ENCODE measurements around the gene GIMAP1.

GRCh38 chr7:150723467-150723866, 7.1 kb downstream of the GIMAP1 start:
- TF ChIP-seq CTCF (IDR thresholded peaks at IDR 0.05 in 2 of 3, conservative IDR thresholded peaks at IDR 0.05 in 1 of 3; ENCODE audit: borderline replicate concordance in 1 of 3, insufficient read depth in 1 of 3, low read depth in 2 of 3, low read length in 2 of 3) (no peak), POLR2AphosphoS5 (IDR thresholded peaks at IDR 0.05; ENCODE audit: low read depth, low read length) (no peak), POLR2A (IDR thresholded peaks at IDR 0.05; ENCODE audit: borderline replicate concordance, extremely low read depth, insufficient read depth, insufficient read length) (no peak), ZBTB33 (IDR thresholded peaks at IDR 0.05; ENCODE audit: extremely low read depth, insufficient replicate concordance, low read length) (no peak), EZH2 (IDR thresholded peaks at IDR 0.05) (no peak), ELF1 (IDR thresholded peaks at IDR 0.05; ENCODE audit: borderline replicate concordance, low read depth) (no peak), RAD21 (IDR thresholded peaks at IDR 0.05; ENCODE audit: low read depth) (no peak), SP1 (IDR thresholded peaks at IDR 0.05; ENCODE audit: low read depth) (no peak), YY1 (IDR thresholded peaks at IDR 0.05; ENCODE audit: extremely low read depth, insufficient replicate concordance, low read depth, low read length) (no peak), CEBPB (IDR thresholded peaks at IDR 0.05; ENCODE audit: low read depth) (no peak), MAX (IDR thresholded peaks at IDR 0.05) (no peak)

All from HCT116 (cell line).